OCI-M1 (cell line): ENCODE data around the gene LGI2.

Experiments used
- DNase-seq: peaks from one replicate; lab custom pipeline; 2025; lab: John Stamatoyannopoulos, UW

Gene LGI2

DNA sequence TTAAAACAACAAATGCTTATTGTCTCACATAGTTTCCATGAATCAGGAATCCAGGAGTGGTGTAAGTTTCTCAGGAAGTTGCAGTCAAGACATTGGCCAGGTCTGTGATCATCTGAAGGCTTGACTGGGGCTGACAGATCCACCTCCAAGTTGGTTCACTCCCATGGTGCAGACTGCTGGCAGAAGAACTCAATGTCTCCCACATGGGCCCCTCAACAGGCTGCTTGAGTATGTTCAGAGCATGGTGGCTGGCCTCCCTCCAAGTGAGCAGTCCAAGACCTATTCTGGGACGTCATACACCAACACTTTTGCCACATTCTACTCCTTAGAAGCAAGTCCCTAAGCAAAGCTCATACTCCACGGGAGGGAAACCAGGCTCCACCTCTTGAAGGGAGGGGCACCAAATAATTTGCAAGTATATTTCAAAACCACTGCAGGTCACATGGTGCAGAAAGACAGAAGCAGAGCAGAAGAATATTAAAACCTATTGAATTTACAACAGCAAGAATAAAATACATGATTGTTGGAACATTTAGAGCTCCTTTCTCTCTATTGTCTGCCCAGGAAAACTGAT, 35.3 kb downstream of the LGI2 start:
- DNase-seq = no peak

DNA sequence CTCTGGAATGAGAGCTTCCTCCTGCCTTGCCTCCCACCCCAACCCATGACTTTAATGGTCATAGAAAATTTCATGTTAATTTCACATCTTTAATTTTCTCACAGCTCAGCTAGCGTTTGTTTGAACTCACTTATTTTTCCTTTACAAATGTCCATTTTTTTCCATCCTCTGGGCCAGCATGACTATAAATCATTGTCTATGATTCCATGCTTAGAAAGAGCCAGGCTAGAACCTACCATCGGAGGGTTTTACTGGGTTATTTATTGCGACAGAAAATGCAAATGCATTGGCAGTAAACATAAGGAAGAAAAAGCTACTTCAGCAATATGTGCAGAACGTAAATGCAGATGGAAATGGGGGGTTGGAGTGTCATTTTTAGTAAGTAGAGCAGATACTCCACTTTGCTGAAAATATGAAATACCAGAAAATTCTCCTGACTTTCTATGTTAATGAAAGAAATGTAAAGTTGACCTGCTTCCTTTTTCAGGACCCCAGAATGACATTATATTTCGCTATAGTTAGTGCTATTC, 37.1 kb downstream of the LGI2 start:
- DNase-seq = no peak

DNA sequence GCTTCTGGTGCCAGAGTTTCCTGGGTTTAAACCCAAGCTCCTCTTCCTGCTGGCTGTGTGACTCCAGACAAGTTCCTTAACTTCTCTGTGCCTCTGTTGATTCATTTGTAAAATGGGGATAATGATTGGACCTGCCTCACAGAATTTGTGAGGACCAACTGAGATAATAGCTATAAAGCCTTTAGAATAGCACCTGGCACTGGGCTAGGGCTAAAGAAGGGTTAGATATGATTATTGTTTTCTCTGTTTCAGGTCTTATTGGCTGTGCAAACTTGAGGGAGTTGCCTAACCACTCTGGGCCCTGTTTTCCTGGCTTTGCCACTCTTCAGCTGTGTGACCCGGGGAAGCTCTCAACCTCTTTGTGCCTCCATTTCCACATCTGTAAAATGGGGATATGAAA, 37.8 kb downstream of the LGI2 start:
- no peak for DNase-seq

DNA sequence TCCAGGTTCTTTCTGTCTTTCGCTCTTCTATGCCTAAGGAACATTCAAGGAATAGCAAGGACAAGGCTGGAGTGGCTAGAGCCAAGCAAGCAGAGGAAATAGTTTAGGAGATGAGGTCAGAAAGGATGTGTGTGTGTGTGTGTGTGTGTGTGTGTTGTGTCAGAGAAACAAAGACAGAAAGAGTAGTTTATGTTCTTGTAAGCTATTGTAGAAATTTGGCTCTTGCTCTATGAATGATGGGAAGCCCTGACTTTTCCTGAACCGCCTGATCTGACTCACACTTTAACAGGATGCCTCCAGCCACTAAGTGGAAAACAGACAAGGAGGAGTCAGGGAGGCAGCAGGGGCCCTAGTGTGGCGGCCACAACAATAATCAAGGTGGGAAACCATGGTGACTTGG, 39.7 kb downstream of the LGI2 start:
- DNase-seq = no peak

DNA sequence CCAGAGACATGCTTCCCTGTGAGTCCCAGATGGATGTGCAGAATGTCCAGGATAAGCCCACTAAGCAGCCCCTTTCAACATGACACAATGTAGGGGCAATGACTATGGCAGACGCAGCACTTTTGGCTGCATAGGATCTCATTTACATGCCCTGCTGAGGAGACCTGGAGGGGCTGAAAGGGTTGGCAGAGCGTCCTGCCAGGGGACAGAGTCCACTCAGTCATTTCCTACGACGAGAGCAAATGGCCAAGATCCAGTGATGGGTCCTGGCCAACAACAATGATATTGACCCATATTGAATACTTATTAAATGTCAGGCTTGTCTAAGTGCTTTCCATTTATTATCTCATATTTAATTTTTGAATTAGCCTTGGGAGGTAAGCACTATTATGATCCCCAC, 41.4 kb downstream of the LGI2 start:
- no peak for DNase-seq

DNA sequence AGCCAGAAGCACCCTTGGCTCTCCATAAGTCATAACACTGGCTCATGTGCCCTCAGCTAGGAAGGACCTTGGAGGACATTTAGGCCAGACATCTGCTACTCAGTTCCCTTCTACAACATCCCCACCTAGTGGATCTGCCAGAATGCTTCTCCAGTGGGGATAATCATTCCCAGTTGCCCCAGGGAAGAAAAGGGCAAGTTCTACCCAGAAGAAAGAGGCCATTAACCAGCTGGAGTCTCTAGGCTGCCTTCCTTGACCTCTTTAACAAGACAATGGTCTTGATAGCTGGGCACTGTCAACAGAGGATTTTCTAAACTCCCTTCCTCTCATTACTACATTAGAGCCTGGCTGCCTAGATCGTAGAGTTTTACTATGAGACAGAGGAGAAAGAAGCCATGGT, 42.0 kb downstream of the LGI2 start:
- peak; percentile 17 for DNase-seq

DNA sequence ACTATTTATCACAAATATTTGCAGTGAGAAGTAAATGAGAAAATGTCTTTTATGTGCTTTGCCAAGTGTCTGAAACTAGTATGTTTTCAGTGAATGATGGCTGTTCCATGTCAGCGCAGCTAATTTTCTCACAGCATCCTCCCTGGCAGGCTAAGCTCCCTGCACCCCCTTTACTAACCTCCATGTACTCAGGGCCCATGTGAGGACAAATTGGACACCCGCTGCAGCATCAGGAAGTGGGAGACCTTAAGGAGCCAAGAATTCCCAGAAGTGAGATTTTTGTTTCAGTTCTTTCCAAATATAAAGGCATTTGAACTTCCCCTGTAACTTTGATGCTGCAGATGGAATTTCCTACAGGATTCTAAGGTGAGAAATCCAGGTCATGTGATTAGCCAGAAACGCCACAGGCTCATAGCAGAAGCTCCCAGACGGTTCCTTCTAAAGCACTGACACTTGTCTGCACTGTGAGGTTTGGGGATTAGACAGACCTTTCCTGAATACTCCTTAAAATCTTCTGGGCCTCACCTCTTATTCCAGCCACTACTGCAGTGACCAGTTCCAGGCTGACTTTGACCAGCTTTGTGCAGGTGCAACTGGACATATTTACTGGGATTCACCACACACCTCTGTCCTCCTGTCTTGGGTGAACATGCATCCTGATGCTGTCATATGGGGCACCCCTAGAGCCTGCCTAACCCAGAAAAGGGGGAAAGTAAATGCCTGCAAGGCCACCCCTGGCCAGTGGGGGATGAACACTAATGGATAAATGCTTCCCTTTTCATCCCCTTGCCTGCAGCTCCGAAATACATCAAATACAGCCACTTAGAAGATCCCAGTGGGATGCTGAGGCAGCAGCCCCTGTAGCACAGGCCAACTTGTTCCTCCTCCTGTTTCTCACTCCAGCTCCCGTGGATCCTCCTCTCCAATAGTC, 45.9 kb downstream of the LGI2 start:
- no peak for DNase-seq

DNA sequence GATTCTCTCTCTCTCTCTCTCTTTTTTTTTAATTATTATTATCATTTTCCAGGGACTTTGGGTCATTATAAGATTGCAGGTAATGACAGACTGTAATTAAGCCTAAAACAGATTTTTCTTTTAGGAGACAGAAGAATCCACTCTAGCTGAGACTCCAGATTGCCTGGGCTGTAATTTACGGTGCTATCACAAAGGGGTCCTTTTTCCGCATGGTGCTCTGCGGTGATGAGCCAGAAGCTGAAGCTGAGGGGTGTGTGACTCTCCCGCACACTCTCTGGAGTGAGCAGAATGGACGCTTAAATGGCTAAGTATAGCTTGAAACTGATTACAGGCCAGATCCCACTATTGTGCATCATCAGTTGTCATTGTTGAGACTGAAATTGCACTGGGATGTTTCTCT, 50.0 kb downstream of the LGI2 start:
- DNase-seq = no peak

DNA sequence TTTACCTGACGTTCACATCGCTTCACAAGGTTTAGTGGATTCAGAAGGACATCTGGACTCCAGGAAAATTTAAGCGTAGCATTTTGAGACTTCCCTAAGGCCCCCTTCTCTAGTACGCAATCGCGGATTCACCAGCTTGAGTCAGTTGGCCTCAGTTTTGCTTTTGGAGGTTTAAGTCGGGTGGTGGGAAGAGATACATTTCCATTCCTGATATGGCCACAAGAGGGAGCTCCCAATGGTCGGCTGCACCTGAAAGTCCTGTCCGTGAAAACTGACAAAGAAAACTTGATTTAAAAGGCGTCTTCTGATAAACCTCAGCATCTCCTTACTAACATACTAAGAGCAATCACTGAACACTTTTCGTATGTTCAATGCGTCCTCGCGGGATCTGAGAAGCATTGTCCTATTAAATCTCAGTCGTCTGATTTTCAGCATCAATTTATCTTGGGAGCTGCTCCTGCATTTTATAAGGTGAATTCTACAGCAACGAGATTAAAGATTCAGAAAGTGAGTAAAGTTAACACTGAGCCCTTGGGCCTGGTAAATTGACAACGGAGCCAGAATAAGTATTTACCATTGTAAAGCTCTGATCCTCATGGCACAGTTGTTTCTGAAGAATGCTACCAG, 50.6 kb downstream of the LGI2 start:
- peak; percentile 83 for DNase-seq

DNA sequence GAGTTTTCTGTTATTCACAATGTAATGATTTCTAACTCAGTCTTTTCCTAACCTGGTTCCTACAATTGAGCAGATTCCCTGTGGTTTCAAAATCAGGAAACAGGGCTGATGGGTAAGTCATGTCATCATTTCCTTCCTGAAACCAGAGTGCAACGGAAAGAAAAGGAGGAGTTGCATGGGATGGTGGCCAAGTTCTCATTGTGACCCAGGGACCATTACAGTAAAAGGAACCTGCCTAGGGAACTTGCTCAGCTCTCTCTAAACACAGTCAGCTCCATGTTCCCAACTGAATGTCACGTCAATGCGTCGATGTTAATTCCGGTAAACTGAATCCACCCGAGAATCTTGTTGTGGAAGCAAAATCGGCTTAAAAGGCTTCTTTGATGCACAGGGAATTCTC, 51.2 kb downstream of the LGI2 start:
- DNase-seq = peak; percentile 23

DNA sequence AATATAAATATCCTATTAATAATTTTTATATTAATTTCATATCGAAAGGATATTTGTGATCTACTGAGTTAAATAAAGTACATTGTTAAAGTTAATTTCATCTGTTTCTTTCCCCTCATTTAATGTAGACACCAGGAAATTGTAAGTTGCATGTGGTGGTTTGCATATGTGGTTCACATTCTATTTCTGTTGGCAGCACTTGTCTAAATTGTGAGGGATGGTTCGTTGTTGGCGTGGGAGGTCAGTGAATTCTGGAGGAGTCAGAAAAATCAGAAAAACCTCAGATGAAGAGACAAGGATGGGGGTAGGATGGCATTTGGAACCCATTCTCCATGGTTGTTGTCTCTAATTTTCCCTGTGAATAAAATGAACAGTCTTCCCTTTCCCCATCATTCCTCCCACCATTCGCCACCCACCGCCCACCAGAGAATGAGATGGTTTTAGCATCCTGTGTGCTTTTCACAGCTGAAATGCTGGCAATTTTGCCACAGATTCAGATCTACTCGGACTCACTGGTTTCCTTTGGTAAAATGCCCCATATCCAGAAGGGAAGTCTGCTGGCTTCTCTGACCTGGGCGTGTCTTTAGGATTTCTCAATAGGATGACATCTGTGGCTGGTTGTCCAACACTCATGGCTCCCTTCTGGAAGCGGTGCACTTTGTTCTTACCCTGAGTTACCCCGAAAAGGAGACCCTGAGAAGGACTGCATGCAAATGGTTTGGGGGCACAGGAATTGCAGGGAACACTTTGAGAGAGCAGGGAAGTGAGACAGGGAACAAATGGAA, 52.3 kb downstream of the LGI2 start:
- no peak for DNase-seq

DNA sequence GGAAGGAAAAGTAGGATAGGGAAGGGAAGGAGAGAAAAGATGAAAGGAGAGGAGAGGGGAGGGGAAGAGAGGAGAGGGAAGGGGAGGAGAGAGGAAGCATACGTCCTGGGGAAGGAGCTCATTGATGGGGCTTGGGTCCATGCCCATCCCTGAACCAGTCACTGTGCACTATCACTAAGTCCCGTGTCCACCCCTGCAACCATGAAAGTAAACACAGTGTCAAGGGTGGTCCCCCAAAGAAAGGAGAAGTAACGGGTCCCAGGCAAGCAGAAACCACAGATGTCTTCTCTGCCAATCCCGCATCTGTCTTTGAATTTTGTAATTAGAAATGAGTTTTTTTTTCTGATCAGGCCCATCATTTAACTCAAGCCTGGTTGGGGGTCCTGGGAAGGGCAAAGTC, 55.2 kb downstream of the LGI2 start:
- peak; percentile 2 for DNase-seq

DNA sequence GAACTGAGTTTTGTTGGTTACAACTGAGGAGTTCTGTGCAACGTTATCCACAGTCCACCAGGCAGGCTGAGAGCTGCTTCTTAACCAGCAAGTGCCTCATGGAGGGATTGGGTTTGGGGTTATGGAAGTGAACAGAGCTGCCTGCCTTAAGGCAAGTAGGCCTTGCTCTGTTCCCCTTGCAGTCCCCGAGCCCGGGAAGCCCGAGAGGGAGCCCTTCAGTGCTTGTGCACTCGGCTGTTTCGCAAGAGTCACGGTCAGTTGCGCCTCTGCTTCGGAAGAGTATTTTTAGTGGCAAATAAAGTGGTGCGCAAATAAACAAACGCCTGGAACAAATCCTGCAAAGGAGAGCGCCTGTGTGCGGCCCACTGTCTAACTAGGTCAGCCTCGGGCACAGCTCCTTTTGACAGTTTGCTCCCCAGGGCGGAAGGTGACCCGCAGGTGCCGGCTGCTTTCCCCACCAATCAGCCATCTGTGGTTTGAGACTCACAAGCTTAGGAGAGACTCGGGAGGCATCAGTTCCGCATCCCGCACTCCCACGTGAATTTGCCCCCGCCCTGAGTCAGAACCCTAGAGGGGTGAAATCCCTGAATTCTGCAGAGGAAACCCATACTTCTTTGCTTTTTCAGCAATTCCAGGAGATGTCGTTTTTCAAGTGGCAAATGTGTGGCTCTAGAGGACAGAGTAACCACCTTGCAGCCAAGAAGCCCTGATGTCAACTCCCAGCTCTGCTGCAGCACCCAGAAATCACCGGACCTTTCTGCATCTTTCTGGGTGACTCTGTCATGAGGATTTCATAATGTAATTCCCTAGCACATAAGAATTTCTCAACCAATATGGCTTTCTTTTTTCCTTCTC, 56.8 kb downstream of the LGI2 start:
- no peak for DNase-seq

DNA sequence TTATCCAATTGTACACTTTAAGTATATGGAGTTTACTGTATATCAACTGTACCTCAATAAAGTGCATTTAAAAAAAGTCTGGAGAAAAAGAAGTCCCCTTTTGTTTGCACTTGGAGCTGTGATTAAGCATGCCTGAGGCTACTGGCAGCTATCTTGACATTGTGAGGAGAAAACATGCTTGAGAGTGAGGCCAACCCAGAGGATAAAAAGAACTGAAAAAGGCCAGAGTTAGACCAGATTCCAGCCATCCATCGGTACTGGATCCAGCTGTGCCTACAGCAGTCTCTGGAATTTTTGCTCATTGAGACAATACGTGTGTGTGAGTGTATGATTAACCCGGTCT, 57.4 kb downstream of the LGI2 start:
- no peak for DNase-seq

DNA sequence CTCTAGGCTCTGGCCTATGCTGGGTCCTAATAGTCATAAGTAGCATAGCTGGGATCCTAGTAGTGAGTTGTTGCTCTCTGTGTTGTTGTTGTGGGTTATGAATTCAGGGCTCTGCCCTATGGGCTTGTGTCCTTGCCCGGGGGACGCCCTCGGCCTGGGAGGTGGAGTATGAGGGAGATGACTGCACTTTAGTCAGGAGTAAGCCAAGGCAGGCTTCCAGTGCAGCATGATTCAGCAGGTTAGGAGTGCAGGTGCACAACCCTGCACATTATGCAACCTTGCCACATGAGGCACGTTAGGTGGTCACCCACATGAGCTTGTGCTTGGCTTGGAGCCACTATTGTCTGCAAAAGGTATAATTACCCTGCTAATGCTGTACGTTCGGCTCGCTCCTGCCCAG, 59.6 kb downstream of the LGI2 start:
- no peak for DNase-seq

DNA sequence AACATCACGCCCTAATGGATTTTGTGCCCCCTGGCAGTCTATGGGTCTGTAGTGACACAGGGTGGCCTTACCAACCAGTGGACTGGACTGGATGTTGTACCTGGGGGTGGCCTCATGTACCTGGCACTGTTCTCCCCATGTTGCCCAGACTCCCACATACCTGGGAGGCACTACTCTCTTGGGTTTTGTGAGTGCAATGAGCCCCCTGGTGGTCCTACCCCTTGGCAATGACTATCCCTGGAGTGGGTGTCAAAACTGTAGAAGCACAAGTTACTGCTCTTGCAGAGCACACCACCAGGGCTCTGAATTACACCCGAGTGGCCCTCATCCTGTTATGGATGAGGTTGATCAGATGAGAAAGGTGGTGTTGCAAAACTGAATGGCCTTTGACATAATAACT, 60.1 kb downstream of the LGI2 start:
- DNase-seq = no peak

DNA sequence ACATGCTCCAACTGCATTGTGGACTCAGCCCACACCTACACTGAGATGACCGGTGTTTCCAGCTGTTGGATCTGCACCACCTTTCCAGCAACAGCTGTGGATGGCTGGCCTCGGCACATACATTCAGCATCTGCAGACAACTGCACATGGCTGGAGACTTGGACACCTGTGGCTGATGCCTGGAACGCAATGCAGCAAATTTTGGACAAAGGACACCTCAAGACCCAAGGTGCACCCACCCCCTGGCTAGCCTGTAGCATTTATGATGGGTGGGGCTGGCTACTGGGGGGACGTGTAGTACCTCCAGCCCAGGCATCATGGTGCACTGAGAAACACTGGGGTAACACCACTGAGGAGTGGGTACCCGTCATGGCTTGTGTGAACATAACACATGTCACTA, 60.6 kb downstream of the LGI2 start:
- DNase-seq = no peak

DNA sequence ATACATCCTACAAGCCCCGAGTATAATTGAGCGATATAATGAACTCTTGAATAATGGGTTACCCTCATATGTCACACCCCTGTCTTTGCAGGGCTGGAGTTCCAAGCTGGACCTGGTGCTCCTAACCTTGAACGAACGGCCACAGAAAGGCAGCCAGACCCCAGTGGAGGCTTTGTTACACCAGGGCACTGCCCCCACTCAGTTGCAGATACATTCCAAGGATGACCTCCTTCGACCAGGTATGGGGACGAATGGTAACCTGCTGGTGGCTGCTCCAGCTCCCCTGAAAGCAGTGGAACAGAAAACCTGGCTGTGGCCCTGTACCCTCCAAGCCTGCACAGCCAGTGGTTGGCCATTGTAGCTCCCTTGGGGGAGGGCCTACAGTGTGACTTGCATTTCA, 61.3 kb downstream of the LGI2 start:
- no peak for DNase-seq

DNA sequence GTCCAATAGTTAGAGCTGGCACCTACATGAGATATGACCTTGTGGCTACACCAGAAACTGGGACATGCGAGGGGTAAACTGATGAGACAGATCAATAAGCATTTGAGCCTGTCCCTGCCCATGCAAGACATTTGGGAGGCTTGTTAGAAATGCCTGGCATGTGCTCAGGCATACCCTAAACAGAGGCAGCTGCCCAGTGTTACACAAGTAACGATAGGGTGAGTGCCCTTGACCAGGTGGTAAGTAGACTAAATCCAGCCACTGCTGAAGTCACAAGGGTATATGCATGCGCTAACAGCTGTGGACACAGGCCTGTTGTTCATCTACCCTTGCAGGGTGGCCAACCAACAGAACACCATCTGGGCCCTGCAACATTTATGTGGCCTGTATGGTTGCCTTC, 61.8 kb downstream of the LGI2 start:
- no peak for DNase-seq

DNA sequence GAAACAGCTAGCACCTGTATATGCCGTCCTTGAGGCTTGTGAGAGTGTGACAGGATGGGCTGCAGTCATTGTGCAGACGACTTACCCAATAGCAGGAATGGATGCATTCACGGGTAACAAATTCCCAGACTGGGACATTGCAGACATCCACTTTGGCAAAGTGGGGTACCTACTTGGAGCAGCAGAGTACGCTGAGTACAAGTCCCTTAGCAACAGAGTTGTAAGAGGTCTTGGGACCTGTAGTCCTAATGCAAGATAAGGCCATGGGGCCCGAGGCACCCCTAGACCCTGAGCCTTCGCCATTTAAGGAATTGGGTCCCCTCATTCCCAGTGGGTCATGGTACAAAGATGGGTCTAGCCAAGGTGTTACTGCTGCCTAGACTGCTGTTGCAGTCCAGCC, 62.5 kb downstream of the LGI2 start:
- DNase-seq = no peak

DNA sequence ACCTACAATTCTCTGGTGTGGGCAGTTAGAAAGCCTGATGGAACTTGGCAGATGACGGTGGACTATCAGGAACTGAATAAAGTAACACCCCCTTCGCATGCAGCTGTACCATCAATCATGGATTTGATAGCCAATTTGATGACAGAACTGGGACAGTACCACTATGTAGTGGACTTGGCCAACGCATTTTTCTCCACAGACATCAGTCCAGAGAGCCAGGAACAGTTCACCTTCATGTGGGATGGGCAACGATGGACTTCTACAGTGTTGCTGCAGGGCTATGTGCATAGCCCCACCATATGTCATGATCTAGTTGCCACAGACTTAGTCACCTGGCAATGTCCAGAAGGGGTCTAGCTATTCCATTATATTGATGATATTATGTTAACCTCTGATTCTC, 63.4 kb downstream of the LGI2 start:
- no peak for DNase-seq
